GM12878 (cell line): ENCODE results near the gene PSTPIP2. TPM values are rescaled to one million over a fixed set of nuclear protein-coding genes. Genes with fewer than 3 reads are reported as not detected.

Experiments
- CEBPZ ChIP-seq: fragments of 150-350 bp; IDR thresholded peaks from 2 replicates; pipeline ENCODE4 v1.6.1; 2016; ENCODE audit warnings: low read depth, low read length
- CHD2 ChIP-seq: IDR thresholded peaks from 2 replicates; pipeline ENCODE4 v1.6.1; 2011; ENCODE audit warnings: low read depth, low read length, improper control_type of control experiment, borderline replicate concordance
- FOXK2 ChIP-seq: fragments of 450-650 bp; IDR thresholded peaks from 2 replicates; pipeline ENCODE4 v1.6.1; 2017; ENCODE audit warnings: mild to moderate bottlenecking, moderate library complexity
- SMAD1 ChIP-seq: fragments of 450-650 bp; IDR thresholded peaks from 2 replicates; pipeline ENCODE4 v1.6.1; 2018; ENCODE audit warnings: mild to moderate bottlenecking, low read depth; ENCODE audit not compliant: partially characterized antibody
- SMC3 ChIP-seq: IDR thresholded peaks from 2 replicates; pipeline ENCODE4 v1.6.1; 2011; ENCODE audit warnings: low read length, improper control_type of control experiment, borderline replicate concordance
- ZBED1 ChIP-seq: IDR thresholded peaks from 2 replicates; pipeline ENCODE4 v1.6.1; 2016; ENCODE audit warnings: borderline replicate concordance
- polyA plus RNA-seq, 11 experiments: library from polyadenylated mRNA; depleted of rRNA in 4 of 11; unstranded in 6 of 11; stranded (reverse) in 5 of 11; fragments of >200 nt; fragmentation: Nextera tagmentation in 4 of 11; fragmentation: Illumina TruSeq in 1 of 11; extraction: Ambion mirVana in 4 of 11; extraction: Trizol in 1 of 11; gene quantifications; 1 replicate in 1 of 11; 2 replicates in 10 of 11; pipeline versions ENCODE4 v1.2.1 to v1.2.3, GENCODE V29; 2011 to 2016; ENCODE audit warnings: inconsistent platforms in 2 of 11, missing spikeins in 2 of 11, low read depth in 1 of 11
- total RNA-seq, 4 experiments: library from RNA; depleted of rRNA in 3 of 4; stranded (reverse); fragments of >200 nt in 3 of 4; fragmentation: Illumina TruSeq in 1 of 4; extraction: Trizol in 1 of 4; gene quantifications; 2 replicates each; pipeline versions ENCODE4 v1.2.1 to v1.2.3, GENCODE V29; 2013 to 2021
- TF ChIP-seq, protein P1 (sequence below): fragments of 450-650 bp; IDR thresholded peaks from 2 replicates; pipeline ENCODE4 v1.6.1; 2017; ENCODE audit warnings: mild to moderate bottlenecking, moderate library complexity
- TF ChIP-seq, protein P2 (sequence below): fragments of 450-650 bp; IDR thresholded peaks from 2 replicates; pipeline ENCODE4 v1.6.1; 2016; ENCODE audit warnings: mild to moderate bottlenecking

Gene PSTPIP2
- total and polyA plus RNA-seq, 10 of the 15 experiments (the other 5 are each of a cell fraction or from before 2014, with no cell fraction given), result 0.69 to 38.4 (median 24.7) TPM

- TF ChIP-seq, protein P1, sequence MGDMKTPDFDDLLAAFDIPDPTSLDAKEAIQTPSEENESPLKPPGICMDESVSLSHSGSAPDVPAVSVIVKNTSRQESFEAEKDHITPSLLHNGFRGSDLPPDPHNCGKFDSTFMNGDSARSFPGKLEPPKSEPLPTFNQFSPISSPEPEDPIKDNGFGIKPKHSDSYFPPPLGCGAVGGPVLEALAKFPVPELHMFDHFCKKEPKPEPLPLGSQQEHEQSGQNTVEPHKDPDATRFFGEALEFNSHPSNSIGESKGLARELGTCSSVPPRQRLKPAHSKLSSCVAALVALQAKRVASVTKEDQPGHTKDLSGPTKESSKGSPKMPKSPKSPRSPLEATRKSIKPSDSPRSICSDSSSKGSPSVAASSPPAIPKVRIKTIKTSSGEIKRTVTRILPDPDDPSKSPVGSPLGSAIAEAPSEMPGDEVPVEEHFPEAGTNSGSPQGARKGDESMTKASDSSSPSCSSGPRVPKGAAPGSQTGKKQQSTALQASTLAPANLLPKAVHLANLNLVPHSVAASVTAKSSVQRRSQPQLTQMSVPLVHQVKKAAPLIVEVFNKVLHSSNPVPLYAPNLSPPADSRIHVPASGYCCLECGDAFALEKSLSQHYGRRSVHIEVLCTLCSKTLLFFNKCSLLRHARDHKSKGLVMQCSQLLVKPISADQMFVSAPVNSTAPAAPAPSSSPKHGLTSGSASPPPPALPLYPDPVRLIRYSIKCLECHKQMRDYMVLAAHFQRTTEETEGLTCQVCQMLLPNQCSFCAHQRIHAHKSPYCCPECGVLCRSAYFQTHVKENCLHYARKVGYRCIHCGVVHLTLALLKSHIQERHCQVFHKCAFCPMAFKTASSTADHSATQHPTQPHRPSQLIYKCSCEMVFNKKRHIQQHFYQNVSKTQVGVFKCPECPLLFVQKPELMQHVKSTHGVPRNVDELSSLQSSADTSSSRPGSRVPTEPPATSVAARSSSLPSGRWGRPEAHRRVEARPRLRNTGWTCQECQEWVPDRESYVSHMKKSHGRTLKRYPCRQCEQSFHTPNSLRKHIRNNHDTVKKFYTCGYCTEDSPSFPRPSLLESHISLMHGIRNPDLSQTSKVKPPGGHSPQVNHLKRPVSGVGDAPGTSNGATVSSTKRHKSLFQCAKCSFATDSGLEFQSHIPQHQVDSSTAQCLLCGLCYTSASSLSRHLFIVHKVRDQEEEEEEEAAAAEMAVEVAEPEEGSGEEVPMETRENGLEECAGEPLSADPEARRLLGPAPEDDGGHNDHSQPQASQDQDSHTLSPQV, result no peak
- TF ChIP-seq SMC3 (no peak), ZBED1 (no peak), CHD2 (no peak), CEBPZ (no peak), SMAD1 (no peak), FOXK2 (no peak)
- TF ChIP-seq, protein P2, sequence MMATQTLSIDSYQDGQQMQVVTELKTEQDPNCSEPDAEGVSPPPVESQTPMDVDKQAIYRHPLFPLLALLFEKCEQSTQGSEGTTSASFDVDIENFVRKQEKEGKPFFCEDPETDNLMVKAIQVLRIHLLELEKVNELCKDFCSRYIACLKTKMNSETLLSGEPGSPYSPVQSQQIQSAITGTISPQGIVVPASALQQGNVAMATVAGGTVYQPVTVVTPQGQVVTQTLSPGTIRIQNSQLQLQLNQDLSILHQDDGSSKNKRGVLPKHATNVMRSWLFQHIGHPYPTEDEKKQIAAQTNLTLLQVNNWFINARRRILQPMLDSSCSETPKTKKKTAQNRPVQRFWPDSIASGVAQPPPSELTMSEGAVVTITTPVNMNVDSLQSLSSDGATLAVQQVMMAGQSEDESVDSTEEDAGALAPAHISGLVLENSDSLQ, result no peak
Observed at GRCh38 chr18:45957100-45957499, 115.0 kb downstream of the PSTPIP2 start (continued).
